ENCODE measurements around the gene ST3GAL3. TPM values are rescaled to one million over a fixed set of nuclear protein-coding genes. Genes with fewer than 3 reads are reported as not detected.

ST3GAL3 gene
- polyA plus RNA-seq, 3 donors from 2014 or later: 0.08 to 8.1 (median 3.8) TPM

DNA sequence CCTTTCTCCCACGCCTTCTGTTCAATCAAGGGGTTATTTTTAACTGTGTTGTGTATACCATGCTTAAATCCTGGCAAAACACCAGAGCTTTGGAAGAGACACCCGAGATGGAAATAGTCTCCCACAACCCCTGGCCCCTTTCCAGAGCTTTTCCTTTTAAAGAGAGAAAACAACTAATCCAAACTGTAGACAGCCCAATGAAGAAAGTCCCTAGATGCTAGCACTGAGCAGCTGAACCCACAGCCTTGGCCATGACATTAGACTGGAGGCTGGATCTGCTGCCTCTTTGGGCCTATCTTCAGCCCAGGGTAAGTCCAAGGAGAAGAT is 161.4 kb downstream of the ST3GAL3 start:
- H3K4me1 Mint-ChIP-seq: no peaks in the 10 kb centered on the region
- no peaks in the 10 kb centered on the region for H3K9me3 Mint-ChIP-seq
- peaks cover 0 to 6% (median 3%) of the 10 kb centered on the region in 3 donors for H3K36me3 Mint-ChIP-seq
- H3K4me3 Mint-ChIP-seq: no peak overlapping the region
- DNase-seq: no peak
- no peak overlapping the region for H3K27ac Mint-ChIP-seq
- H3K27me3 Mint-ChIP-seq (ENCODE audit: low read depth in 3 of 3): no peaks in the 10 kb centered on the region

DNA sequence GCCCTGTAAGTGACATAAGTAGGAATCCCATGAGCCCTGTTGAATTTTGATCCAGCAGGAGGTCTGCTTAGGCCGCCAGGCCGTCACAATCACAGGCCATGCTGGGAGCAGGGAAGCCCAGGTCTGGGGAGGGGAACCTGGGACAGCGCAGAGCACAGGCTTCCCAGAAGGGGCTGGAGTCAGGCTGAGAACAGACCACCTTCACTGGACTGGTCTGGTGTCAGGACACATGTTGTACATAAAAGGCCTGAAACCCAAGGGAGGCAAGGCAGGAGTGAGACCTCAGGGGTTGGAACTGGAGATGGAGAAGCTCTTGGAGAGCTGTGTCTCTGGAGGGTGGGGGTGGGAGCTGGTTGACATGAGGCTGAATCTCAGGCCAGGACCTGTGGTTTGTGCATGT is 163.0 kb downstream of the ST3GAL3 start:
- no peak for DNase-seq
- Mint-ChIP-seq H3K9me3 (no peaks in the 10 kb centered on the region), H3K27me3 (ENCODE audit: low read depth in 3 of 3) (no peaks in the 10 kb centered on the region), H3K4me3 (no peak overlapping the region), H3K27ac (peak overlapping the region in 2 of 6 donors; percentile 11 to 29), H3K4me1 (no peaks in the 10 kb centered on the region), H3K36me3 (peaks cover 0 to 6% (median 3%) of the 10 kb centered on the region in 3 donors)

- DNase-seq: no peak
- Mint-ChIP-seq H3K27me3 (ENCODE audit: low read depth in 3 of 3) (no peaks in the 10 kb centered on the region), H3K27ac (peak overlapping the region in 1 of 6 donors; percentile 31), H3K4me3 (no peak overlapping the region), H3K4me1 (no peaks in the 10 kb centered on the region), H3K9me3 (no peaks in the 10 kb centered on the region), H3K36me3 (peaks cover 0 to 6% (median 3%) of the 10 kb centered on the region in 3 donors)
Measured at GRCh38 chr1:43871181-43871910, 164.0 kb downstream of the ST3GAL3 start.

GRCh38 chr1:43872280-43872679 is 164.9 kb downstream of the ST3GAL3 start:
- no peak overlapping the region for H3K27ac Mint-ChIP-seq
- H3K36me3 Mint-ChIP-seq: peaks cover 0 to 4% (median 3%) of the 10 kb centered on the region in 3 donors
- H3K4me1 Mint-ChIP-seq: no peaks in the 10 kb centered on the region
- H3K27me3 Mint-ChIP-seq (ENCODE audit: low read depth in 3 of 3): no peaks in the 10 kb centered on the region
- no peaks in the 10 kb centered on the region for H3K9me3 Mint-ChIP-seq
- H3K4me3 Mint-ChIP-seq: no peak overlapping the region
- DNase-seq: no peak

DNA sequence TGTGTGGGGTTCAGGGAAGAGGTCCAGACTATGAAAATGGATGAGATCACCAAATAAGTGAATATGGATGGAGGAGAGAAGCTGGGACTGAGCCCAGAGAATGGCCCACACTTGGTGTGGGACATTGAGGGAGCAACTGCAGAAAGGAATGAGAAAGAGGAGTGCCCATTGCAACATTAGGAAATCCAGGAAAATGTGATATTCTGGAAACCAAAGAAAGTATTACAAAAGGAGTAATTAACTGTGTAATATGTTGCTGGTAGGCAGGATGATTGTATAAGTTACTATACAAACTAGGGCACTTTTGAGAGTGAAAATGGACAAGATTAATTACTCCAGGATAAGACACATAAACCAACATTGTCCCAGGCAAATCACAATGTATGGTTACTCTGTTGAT is 166.5 kb downstream of the ST3GAL3 start:
- Mint-ChIP-seq H3K27me3 (ENCODE audit: low read depth in 3 of 3) (no peaks in the 10 kb centered on the region), H3K9me3 (no peaks in the 10 kb centered on the region), H3K4me3 (no peak overlapping the region), H3K36me3 (no peaks in the 10 kb centered on the region), H3K27ac (no peak overlapping the region), H3K4me1 (no peaks in the 10 kb centered on the region)
- no peak for DNase-seq

DNA sequence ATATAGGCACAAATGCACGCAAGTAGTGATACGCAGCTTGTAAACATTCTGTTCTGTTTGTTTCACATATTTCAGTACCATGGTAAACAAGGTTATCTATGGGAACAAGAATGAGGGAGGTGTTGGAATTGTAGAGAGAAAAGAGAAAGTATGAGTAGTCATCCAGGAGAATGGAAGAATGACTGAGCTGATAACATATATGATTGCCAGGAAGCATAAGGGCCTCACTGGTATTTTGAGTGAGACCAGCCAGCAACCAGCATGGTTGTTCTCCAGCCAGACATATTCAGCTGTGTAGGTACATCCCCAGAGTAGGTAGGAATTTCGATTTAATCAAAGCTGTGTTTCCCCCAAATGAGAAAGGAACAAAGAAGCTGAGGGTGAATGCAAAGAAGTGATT is 167.4 kb downstream of the ST3GAL3 start:
- no peaks in the 10 kb centered on the region for H3K9me3 Mint-ChIP-seq
- no peak overlapping the region for H3K4me3 Mint-ChIP-seq

DNA sequence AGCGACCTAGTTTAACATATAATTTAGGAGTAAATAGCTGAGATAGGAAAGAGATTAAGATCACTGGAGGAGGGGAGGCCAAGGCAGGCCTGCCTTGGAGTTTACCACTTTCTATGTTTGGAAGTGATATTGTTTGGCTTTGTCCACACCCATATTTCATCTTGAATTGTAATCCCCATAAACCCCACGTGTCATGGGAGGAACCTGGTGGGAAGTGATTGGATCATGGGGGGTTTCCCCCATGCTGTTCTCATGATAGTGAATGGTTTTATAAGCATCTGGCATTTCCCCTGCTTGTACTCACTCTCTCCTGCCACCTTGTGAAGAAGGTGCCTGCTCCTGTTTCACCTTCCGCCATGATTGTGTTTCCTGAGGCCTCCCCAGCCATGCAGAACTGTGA is 168.0 kb downstream of the ST3GAL3 start:
- Mint-ChIP-seq H3K4me3 (no peak overlapping the region), H3K9me3 (no peaks in the 10 kb centered on the region), H3K27me3 (ENCODE audit: low read depth in 3 of 3) (no peaks in the 10 kb centered on the region), H3K27ac (no peak overlapping the region), H3K36me3 (no peaks in the 10 kb centered on the region), H3K4me1 (no peaks in the 10 kb centered on the region)
- DNase-seq: no peak

More for the DNA sequence above, 167.4 kb downstream of the ST3GAL3 start:
- Mint-ChIP-seq H3K36me3 (no peaks in the 10 kb centered on the region), H3K4me1 (no peaks in the 10 kb centered on the region), H3K27ac (no peak overlapping the region), H3K27me3 (ENCODE audit: low read depth in 3 of 3) (no peaks in the 10 kb centered on the region)
- no peak for DNase-seq

GRCh38 chr1:43877101-43877500 is 169.8 kb downstream of the ST3GAL3 start:
- Mint-ChIP-seq H3K36me3 (no peaks in the 10 kb centered on the region), H3K9me3 (no peaks in the 10 kb centered on the region), H3K27ac (no peak overlapping the region), H3K27me3 (ENCODE audit: low read depth in 3 of 3) (peaks cover 0 to 2% (median 0%) of the 10 kb centered on the region in 3 donors), H3K4me3 (no peak overlapping the region), H3K4me1 (no peaks in the 10 kb centered on the region)
- no peak for DNase-seq

DNA sequence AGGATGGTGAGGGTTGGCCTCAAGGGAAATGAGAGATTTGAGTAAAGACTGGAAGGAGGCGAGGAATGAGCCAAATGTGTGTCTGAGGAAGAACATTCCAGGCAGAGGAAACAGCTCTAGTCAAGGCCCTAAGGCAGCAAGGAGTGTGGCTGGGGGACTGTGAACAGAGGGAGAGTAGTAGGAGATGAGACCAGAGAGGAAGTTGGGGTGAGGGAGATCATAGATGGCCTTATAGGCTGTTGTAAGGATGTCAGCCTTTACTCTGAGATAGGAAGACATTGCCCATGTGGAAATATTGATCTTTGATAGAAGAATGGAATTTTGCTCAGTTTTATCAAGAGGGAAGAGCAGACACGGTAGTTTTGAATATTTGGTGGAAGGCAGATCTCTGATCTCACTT is 171.1 kb downstream of the ST3GAL3 start:
- H3K4me3 Mint-ChIP-seq: no peak overlapping the region
- peaks cover 0 to 2% (median 0%) of the 10 kb centered on the region in 3 donors for H3K27me3 Mint-ChIP-seq (ENCODE audit: low read depth in 3 of 3)
- no peaks in the 10 kb centered on the region for H3K36me3 Mint-ChIP-seq
- H3K9me3 Mint-ChIP-seq: no peaks in the 10 kb centered on the region
- no peak for DNase-seq
- no peaks in the 10 kb centered on the region for H3K4me1 Mint-ChIP-seq
- H3K27ac Mint-ChIP-seq: no peak overlapping the region

- H3K4me1 Mint-ChIP-seq: no peaks in the 10 kb centered on the region
- H3K4me3 Mint-ChIP-seq: no peak overlapping the region
- H3K27me3 Mint-ChIP-seq (ENCODE audit: low read depth in 3 of 3): peaks cover 0 to 2% (median 0%) of the 10 kb centered on the region in 3 donors
- no peak overlapping the region for H3K27ac Mint-ChIP-seq
- DNase-seq: no peak
- no peaks in the 10 kb centered on the region for H3K36me3 Mint-ChIP-seq
- no peaks in the 10 kb centered on the region for H3K9me3 Mint-ChIP-seq
Measured at GRCh38 chr1:43878854-43879253, 171.5 kb downstream of the ST3GAL3 start.

DNA sequence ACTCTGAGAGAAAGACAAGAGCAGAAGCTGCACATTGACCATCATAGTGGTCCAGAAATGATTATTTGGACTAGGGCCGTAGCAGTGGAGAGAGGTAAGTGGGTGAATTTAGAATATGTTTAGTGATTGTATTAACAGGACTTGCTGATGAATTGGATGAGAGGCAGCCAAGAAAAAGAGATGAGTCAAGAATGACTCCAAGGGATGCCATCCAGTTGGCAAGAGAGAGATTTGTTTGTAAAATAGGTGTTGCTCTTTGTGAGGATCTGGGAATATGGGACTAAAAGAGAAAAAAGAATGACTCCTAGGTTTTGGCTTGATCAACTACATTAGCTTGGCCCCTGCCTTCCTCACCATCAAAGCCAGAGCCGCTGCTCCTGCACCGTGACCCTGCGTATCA is 172.1 kb downstream of the ST3GAL3 start:
- Mint-ChIP-seq H3K36me3 (no peaks in the 10 kb centered on the region), H3K27me3 (ENCODE audit: low read depth in 3 of 3) (peaks cover 0 to 2% (median 0%) of the 10 kb centered on the region in 3 donors), H3K27ac (no peak overlapping the region), H3K9me3 (no peaks in the 10 kb centered on the region), H3K4me1 (no peaks in the 10 kb centered on the region), H3K4me3 (no peak overlapping the region)
- no peak for DNase-seq

GRCh38 chr1:43879996-43880395 is 172.7 kb downstream of the ST3GAL3 start:
- Mint-ChIP-seq H3K9me3 (no peaks in the 10 kb centered on the region), H3K4me1 (no peaks in the 10 kb centered on the region), H3K27ac (no peak overlapping the region), H3K4me3 (no peak overlapping the region), H3K36me3 (no peaks in the 10 kb centered on the region), H3K27me3 (ENCODE audit: low read depth in 3 of 3) (peaks cover 0 to 2% (median 0%) of the 10 kb centered on the region in 3 donors)
- DNase-seq: no peak

DNA sequence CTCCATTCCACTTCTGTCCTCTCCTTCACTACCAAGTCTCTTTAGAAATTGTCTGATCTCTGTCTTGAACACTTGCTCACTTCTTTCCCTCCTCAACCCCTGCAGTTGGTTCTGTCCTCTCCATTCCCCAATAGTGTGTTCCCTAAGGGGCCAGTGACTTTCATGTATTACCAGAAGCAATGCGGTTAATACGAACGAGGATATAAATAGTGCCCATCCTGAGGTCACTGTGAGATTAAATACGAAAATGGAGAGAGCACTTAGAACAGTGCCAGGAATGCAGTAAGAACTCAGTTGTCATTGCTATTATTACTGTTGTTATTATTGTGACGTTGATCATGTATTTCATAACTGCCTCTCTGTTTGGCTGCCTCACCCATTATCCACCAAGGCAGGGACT is 173.3 kb downstream of the ST3GAL3 start:
- Mint-ChIP-seq H3K36me3 (no peaks in the 10 kb centered on the region), H3K4me1 (no peaks in the 10 kb centered on the region), H3K9me3 (no peaks in the 10 kb centered on the region), H3K4me3 (no peak overlapping the region), H3K27ac (no peak overlapping the region), H3K27me3 (ENCODE audit: low read depth in 3 of 3) (peaks cover 0 to 2% (median 0%) of the 10 kb centered on the region in 3 donors)
- DNase-seq: no peak

DNA sequence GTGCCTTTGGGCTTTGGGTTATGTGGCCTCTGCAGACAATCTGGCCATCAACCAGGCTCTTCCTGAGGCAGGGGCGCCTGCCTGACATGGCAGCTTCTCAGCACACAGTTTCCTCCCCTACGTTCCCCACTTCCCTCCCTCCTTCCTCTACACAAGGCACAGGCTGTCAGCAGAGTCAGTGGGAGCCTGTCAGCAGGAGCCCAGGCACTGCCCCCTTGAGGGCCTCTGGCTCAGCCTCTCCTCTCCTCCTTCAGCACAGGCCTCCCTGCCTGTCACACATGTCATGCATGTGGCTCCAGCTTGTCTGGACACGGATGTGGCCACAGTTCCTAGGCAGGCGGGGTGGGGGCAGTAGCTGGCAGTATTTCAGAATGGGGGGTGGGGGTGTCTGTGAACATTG is 174.1 kb downstream of the ST3GAL3 start:
- H3K27ac Mint-ChIP-seq: no peak overlapping the region
- no peak for DNase-seq
- H3K9me3 Mint-ChIP-seq: no peaks in the 10 kb centered on the region
- H3K4me1 Mint-ChIP-seq: no peaks in the 10 kb centered on the region
- H3K27me3 Mint-ChIP-seq (ENCODE audit: low read depth in 3 of 3): peaks cover 0 to 2% (median 0%) of the 10 kb centered on the region in 3 donors
- H3K4me3 Mint-ChIP-seq: no peak overlapping the region
- H3K36me3 Mint-ChIP-seq: no peaks in the 10 kb centered on the region

DNA sequence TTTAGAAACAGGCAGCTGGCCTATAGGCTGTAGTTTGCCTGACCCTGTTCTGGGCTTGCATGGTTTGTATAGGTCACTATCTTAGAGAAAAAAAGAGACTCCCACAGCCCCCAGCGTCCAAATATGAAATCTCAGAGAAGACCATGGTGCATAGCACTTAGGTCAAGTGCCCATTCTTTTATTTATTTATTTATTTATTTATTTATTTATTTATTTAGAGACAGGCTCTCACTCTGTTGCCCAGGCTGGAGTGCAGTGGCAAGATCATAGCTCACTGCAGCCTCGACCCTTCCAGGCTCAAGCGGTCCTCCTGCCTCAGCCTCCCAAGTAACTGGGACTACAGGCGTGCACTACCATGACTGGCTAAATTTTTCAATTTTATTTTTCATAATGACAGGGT is 175.4 kb downstream of the ST3GAL3 start:
- Mint-ChIP-seq H3K9me3 (no peaks in the 10 kb centered on the region), H3K4me3 (no peak overlapping the region), H3K4me1 (no peaks in the 10 kb centered on the region), H3K36me3 (no peaks in the 10 kb centered on the region), H3K27me3 (ENCODE audit: low read depth in 3 of 3) (peaks cover 0 to 2% (median 0%) of the 10 kb centered on the region in 3 donors), H3K27ac (no peak overlapping the region)
- no peak for DNase-seq

Measured in immature natural killer cell (primary cell).